ENCODE measurements around the gene SPRED3. TPM values are rescaled to one million over a fixed set of nuclear protein-coding genes. Genes with fewer than 3 reads are reported as not detected.

The SPRED3 gene
- total RNA-seq, 1 experiment from 2014 or later, result 3.5 TPM

GRCh38 chr19:38433268-38433733, 44.8 kb downstream of the SPRED3 start, which contains the start of gene RYR1:
TSS of gene RYR1 (plus strand) at chr19:38433691. CDS start at chr19:38433830, 139 bp downstream.
- intact Hi-C loops (cut with micrococcal nuclease; ENCODE audit: unreplicated experiment), result no loop called here
- TF ChIP-seq CTCF (IDR thresholded peaks at IDR 0.05; ENCODE audit: insufficient read depth in 1 of 2, low read depth in 1 of 2, low read length in 1 of 2, severe bottlenecking in 1 of 2, unreplicated experiment in 1 of 2), result no peak
- peak in 1 of 2 experiments; percentile 27 for DNase-seq
- Mint-ChIP-seq H3K9me3 (ENCODE audit: unreplicated experiment) (no peaks in the 10 kb centered on the region), H3K4me3 (ENCODE audit: unreplicated experiment) (no peak within 1 kb of the TSS), H3K27me3 (ENCODE audit: insufficient read depth, unreplicated experiment) (peaks cover 8% of the 10 kb centered on the region), H3K4me1 (ENCODE audit: low read depth, unreplicated experiment) (peaks cover 7% of the 10 kb centered on the region), H3K36me3 (ENCODE audit: insufficient read depth, unreplicated experiment) (no peaks in the 10 kb centered on the region), H3K27ac (ENCODE audit: unreplicated experiment) (no peak within 1 kb of the TSS)
- Histone ChIP-seq H3K4me3 (ENCODE audit: low read depth, low read length) (no peak within 1 kb of the TSS), H3K36me3 (ENCODE audit: control insufficient read depth, insufficient read depth, low read length) (no peaks in the 10 kb centered on the region), H3K27me3 (replicated peaks; ENCODE audit: control insufficient read depth, insufficient read depth, low read length) (no peaks in the 10 kb centered on the region), H3K9me3 (no peaks in the 10 kb centered on the region), H3K4me1 (no peaks in the 10 kb centered on the region)
- BruUV-seq (replicated peaks), result no TSS peak
- ChIA-PET POLR2A (no interaction called here), CTCF (no interaction called here)

- ChIA-PET CTCF (no interaction called here), POLR2A (no interaction called here)
- no peak for TF ChIP-seq CTCF (IDR thresholded peaks at IDR 0.05; ENCODE audit: insufficient read depth in 1 of 2, low read depth in 1 of 2, low read length in 1 of 2, severe bottlenecking in 1 of 2, unreplicated experiment in 1 of 2)
- Mint-ChIP-seq H3K4me1 (ENCODE audit: low read depth, unreplicated experiment) (peaks cover 7% of the 10 kb centered on the region), H3K36me3 (ENCODE audit: insufficient read depth, unreplicated experiment) (no peaks in the 10 kb centered on the region), H3K4me3 (ENCODE audit: unreplicated experiment) (no peak overlapping the region), H3K9me3 (ENCODE audit: unreplicated experiment) (no peaks in the 10 kb centered on the region), H3K27ac (ENCODE audit: unreplicated experiment) (no peak overlapping the region), H3K27me3 (ENCODE audit: insufficient read depth, unreplicated experiment) (peaks cover 3% of the 10 kb centered on the region)
- Histone ChIP-seq H3K36me3 (ENCODE audit: control insufficient read depth, insufficient read depth, low read length) (no peaks in the 10 kb centered on the region), H3K4me3 (ENCODE audit: low read depth, low read length) (no peak overlapping the region), H3K4me1 (no peaks in the 10 kb centered on the region), H3K27me3 (replicated peaks; ENCODE audit: control insufficient read depth, insufficient read depth, low read length) (no peaks in the 10 kb centered on the region), H3K9me3 (no peaks in the 10 kb centered on the region)
- intact Hi-C loops (cut with micrococcal nuclease; ENCODE audit: unreplicated experiment), result no loop called here
- no TSS peak for BruUV-seq (replicated peaks)
- peak in 1 of 2 experiments; percentile 18 for DNase-seq
Observed at GRCh38 chr19:38434549-38435051, 46.1 kb downstream of the SPRED3 start.

DNA sequence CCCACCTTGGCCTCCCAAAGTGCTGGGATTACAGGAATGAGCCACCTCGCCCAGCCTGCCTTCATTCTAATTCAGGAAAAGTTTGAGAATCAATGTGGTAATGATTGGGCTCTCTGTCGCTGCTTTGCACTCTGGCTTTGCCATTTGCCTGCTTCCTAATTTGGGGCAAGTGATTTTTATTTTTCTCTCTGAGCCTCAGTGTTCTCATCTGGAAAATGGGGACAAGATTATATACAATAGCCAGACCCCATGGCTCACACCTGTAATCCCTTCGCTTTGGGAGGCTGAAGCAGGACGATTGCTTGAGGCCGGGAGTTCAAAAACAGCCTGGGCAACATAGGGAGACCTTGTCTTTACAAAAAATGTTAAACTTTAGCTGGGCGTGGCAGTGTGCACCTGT, 48.8 kb downstream of the SPRED3 start:
- no peak overlapping the region for H3K4me3 ChIP-seq (ENCODE audit: low read depth, low read length)
- no peaks in the 10 kb centered on the region for H3K4me1 ChIP-seq
- H3K36me3 Mint-ChIP-seq (ENCODE audit: insufficient read depth, unreplicated experiment), result no peaks in the 10 kb centered on the region
- no peak overlapping the region for H3K27ac Mint-ChIP-seq (ENCODE audit: unreplicated experiment)
- ChIA-PET POLR2A (no interaction called here), CTCF (interaction anchor here (0.8 kb wide), 1 partner anchor 202 kb away, joined by 6 read pairs; no protein-coding TSS in a partner anchor)
- peaks cover 6% of the 10 kb centered on the region for H3K27me3 Mint-ChIP-seq (ENCODE audit: insufficient read depth, unreplicated experiment)
- no peak for TF ChIP-seq CTCF (IDR thresholded peaks at IDR 0.05; ENCODE audit: insufficient read depth in 1 of 2, low read depth in 1 of 2, low read length in 1 of 2, severe bottlenecking in 1 of 2, unreplicated experiment in 1 of 2)
- H3K36me3 ChIP-seq (ENCODE audit: control insufficient read depth, insufficient read depth, low read length), result no peaks in the 10 kb centered on the region
- intact Hi-C loops (cut with micrococcal nuclease; ENCODE audit: unreplicated experiment), result no loop called here
- H3K9me3 ChIP-seq, result no peaks in the 10 kb centered on the region
- H3K27me3 ChIP-seq (replicated peaks; ENCODE audit: control insufficient read depth, insufficient read depth, low read length), result no peaks in the 10 kb centered on the region
- no peak for DNase-seq
- no peak overlapping the region for H3K4me3 Mint-ChIP-seq (ENCODE audit: unreplicated experiment)
- peaks cover 7% of the 10 kb centered on the region for H3K4me1 Mint-ChIP-seq (ENCODE audit: low read depth, unreplicated experiment)
- no TSS peak for BruUV-seq (replicated peaks)
- H3K9me3 Mint-ChIP-seq (ENCODE audit: unreplicated experiment), result no peaks in the 10 kb centered on the region
